ENCODE data around the gene CMTM7. TPM values are rescaled to one million over a fixed set of nuclear protein-coding genes. Genes with fewer than 3 reads are reported as not detected.

The CMTM7 gene
- polyA plus RNA-seq, 3 donors = 100 to 148 (median 146) TPM

GRCh38 chr3:32349184-32349583, 42.5 kb upstream of the CMTM7 start:
- peaks cover 5% of the 10 kb centered on the region for H3K4me1 Mint-ChIP-seq
- TF ChIP-seq CTCF (IDR thresholded peaks at IDR 0.05) = no peak
- H3K36me3 Mint-ChIP-seq = no peaks in the 10 kb centered on the region
- no peak overlapping the region for H3K27ac ChIP-seq (ENCODE audit: low read depth in 1 of 2, low read length in 2 of 2)
- no peak overlapping the region for H2AFZ ChIP-seq (ENCODE audit: insufficient read depth, low read depth, low read length, poor library complexity, severe bottlenecking)
- no peaks in the 10 kb centered on the region for H3K9me3 Mint-ChIP-seq
- H3K27me3 ChIP-seq (ENCODE audit: control insufficient read depth in 2 of 2, insufficient read depth in 2 of 2, low read length in 2 of 2) = no peaks in the 10 kb centered on the region
- H3K4me3 Mint-ChIP-seq = no peak overlapping the region
- H3K79me2 ChIP-seq (ENCODE audit: insufficient read depth, low read length) = no peaks in the 10 kb centered on the region
- no peak overlapping the region for H3K9ac ChIP-seq (ENCODE audit: insufficient read depth, low read length, poor library complexity, severe bottlenecking)
- peaks cover 0 to 2% (median 0%) of the 10 kb centered on the region in 3 donors for H3K27me3 Mint-ChIP-seq (ENCODE audit: low read depth in 3 of 3)
- intact Hi-C loops (cut with micrococcal nuclease) = no loop called here
- H3K9me3 ChIP-seq (replicated peaks in 1 of 2; ENCODE audit: control insufficient read depth in 1 of 2, insufficient read depth in 1 of 2, low read length in 2 of 2) = no peaks in the 10 kb centered on the region
- no peak overlapping the region for H3K4me3 ChIP-seq (replicated peaks in 1 of 3; ENCODE audit: low read depth in 2 of 3, low read length in 3 of 3)
- WGBS (ENCODE audit: insufficient coverage) = no CpG with 5 or more reads among the region's 2 CpGs
- H3K27ac Mint-ChIP-seq = no peak overlapping the region
- H3K4me1 ChIP-seq (ENCODE audit: control insufficient read depth in 1 of 2, insufficient read depth in 2 of 2, low read length in 2 of 2) = no peaks in the 10 kb centered on the region
- H3K36me3 ChIP-seq (replicated peaks in 1 of 2; ENCODE audit: control insufficient read depth in 1 of 2, insufficient read depth in 2 of 2, low read length in 2 of 2) = no peaks in the 10 kb centered on the region
- no peaks in the 10 kb centered on the region for H4K20me1 ChIP-seq (ENCODE audit: insufficient read depth, low read length)
- H3K4me2 ChIP-seq (replicated peaks; ENCODE audit: extremely low read depth, low read length, poor library complexity, severe bottlenecking) = no peak overlapping the region
- no peak for DNase-seq

GRCh38 chr3:32352563-32352962, 39.1 kb upstream of the CMTM7 start:
- no peaks in the 10 kb centered on the region for H3K36me3 ChIP-seq (replicated peaks in 1 of 2; ENCODE audit: control insufficient read depth in 1 of 2, insufficient read depth in 2 of 2, low read length in 2 of 2)
- H3K4me3 Mint-ChIP-seq = no peak overlapping the region
- H3K4me1 Mint-ChIP-seq = peaks cover 5% of the 10 kb centered on the region
- intact Hi-C loops (cut with micrococcal nuclease) = no loop called here
- no peaks in the 10 kb centered on the region for H3K9me3 ChIP-seq (replicated peaks in 1 of 2; ENCODE audit: control insufficient read depth in 1 of 2, insufficient read depth in 1 of 2, low read length in 2 of 2)
- H3K4me1 ChIP-seq (ENCODE audit: control insufficient read depth in 1 of 2, insufficient read depth in 2 of 2, low read length in 2 of 2) = no peaks in the 10 kb centered on the region
- H3K9ac ChIP-seq (ENCODE audit: insufficient read depth, low read length, poor library complexity, severe bottlenecking) = no peak overlapping the region
- no peaks in the 10 kb centered on the region for H3K36me3 Mint-ChIP-seq
- H3K79me2 ChIP-seq (ENCODE audit: insufficient read depth, low read length) = no peaks in the 10 kb centered on the region
- H3K4me3 ChIP-seq (replicated peaks in 1 of 3; ENCODE audit: low read depth in 2 of 3, low read length in 3 of 3) = no peak overlapping the region
- no peak overlapping the region for H2AFZ ChIP-seq (ENCODE audit: insufficient read depth, low read depth, low read length, poor library complexity, severe bottlenecking)
- no peak overlapping the region for H3K4me2 ChIP-seq (replicated peaks; ENCODE audit: extremely low read depth, low read length, poor library complexity, severe bottlenecking)
- H3K27me3 Mint-ChIP-seq (ENCODE audit: low read depth in 3 of 3) = peaks cover 2 to 4% (median 4%) of the 10 kb centered on the region in 3 donors
- no peak for TF ChIP-seq CTCF (IDR thresholded peaks at IDR 0.05)
- H3K9me3 Mint-ChIP-seq = no peaks in the 10 kb centered on the region
- DNase-seq = peak in 2 of 3 donors; percentile 37 to 38
- no peaks in the 10 kb centered on the region for H3K27me3 ChIP-seq (ENCODE audit: control insufficient read depth in 2 of 2, insufficient read depth in 2 of 2, low read length in 2 of 2)
- no peak overlapping the region for H3K27ac ChIP-seq (ENCODE audit: low read depth in 1 of 2, low read length in 2 of 2)
- no peaks in the 10 kb centered on the region for H4K20me1 ChIP-seq (ENCODE audit: insufficient read depth, low read length)
- H3K27ac Mint-ChIP-seq = no peak overlapping the region
